ENCODE results near the gene MRPS34.

DNA sequence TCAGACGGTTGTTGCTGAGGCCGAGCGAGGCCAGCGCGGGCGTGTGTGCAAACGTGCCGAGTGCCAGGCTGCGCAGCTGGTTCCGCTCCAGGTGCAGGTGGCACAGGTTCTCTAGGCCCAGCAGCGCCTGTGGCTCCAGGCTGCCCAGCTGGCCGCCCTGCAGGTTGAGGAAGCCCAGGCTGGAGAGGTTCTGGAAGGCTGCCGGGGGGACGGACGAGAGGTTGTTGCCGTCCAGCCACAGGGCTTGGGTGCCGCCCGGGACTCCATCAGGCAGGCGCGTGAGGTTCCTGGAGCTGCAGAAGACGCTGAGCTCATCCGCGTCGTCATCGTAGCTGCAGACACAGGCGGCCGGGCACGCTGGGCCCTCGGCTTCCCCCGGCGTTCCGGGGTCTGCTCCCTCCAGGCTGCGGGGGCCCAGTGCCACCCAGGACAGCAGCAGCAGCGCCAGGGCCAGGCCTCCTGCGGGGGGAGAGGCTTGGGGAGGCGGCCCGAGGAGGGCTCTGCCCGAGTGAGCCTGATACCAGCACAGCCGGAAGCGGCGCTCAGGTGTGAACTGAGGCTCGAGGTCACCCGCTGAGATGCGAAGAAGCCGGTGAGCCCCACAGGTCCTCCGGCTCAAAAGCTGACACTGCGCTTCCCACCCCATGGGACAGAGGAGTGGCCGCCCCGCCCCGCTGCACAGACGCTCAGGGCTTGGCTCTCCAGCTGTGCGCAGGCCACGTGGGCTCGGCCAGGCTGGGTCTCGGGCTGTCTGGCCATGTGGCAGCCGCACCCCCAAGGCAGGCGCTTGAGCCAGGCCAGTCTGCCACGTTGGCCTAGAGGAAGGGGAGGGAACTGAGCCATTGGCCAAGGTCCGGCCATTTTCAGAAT is 19.2 kb upstream of the MRPS34 start:
- TF ChIP-seq, protein P1, sequence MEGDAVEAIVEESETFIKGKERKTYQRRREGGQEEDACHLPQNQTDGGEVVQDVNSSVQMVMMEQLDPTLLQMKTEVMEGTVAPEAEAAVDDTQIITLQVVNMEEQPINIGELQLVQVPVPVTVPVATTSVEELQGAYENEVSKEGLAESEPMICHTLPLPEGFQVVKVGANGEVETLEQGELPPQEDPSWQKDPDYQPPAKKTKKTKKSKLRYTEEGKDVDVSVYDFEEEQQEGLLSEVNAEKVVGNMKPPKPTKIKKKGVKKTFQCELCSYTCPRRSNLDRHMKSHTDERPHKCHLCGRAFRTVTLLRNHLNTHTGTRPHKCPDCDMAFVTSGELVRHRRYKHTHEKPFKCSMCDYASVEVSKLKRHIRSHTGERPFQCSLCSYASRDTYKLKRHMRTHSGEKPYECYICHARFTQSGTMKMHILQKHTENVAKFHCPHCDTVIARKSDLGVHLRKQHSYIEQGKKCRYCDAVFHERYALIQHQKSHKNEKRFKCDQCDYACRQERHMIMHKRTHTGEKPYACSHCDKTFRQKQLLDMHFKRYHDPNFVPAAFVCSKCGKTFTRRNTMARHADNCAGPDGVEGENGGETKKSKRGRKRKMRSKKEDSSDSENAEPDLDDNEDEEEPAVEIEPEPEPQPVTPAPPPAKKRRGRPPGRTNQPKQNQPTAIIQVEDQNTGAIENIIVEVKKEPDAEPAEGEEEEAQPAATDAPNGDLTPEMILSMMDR (optimal IDR thresholded peaks at IDR 0.05 in 1 of 3, IDR thresholded peaks at IDR 0.05 in 1 of 3, conservative IDR thresholded peaks at IDR 0.05 in 1 of 3; ENCODE audit: extremely low read depth in 1 of 3, insufficient read depth in 2 of 3, low read length in 3 of 3) = no peak
- no peak for TF ChIP-seq EZH2 (IDR thresholded peaks at IDR 0.05; ENCODE audit: low read length)

Measured in keratinocyte (primary cell).